WERI-Rb-1 (cell line): ENCODE measurements around the gene PRKACA.

Source experiments
- DNase-seq: peaks from one replicate; pipeline ENCODE4 v3.0.0-alpha.2; 2020
- H3K27ac ChIP-seq: fragments of 250-450 bp; sonication (Bioruptor Pico); 2 replicates; pipeline ENCODE4 v1.5.1; 2020; ENCODE audit warnings: mild to moderate bottlenecking, moderate library complexity
- H3K27me3 ChIP-seq: fragments of 250-450 bp; sonication (Bioruptor Pico); 2 replicates; pipeline ENCODE4 v1.5.1; 2021; ENCODE audit warnings: mild to moderate bottlenecking, low read depth, moderate library complexity; ENCODE audit not compliant: insufficient read depth, severe bottlenecking
- H3K36me3 ChIP-seq: fragments of 250-450 bp; sonication (Bioruptor Pico); 2 replicates; pipeline ENCODE4 v1.5.1; 2020; ENCODE audit warnings: mild to moderate bottlenecking, moderate library complexity
- H3K4me3 ChIP-seq: 2 replicates; pipeline ENCODE4 v1.5.1; 2011; ENCODE audit warnings: low read depth, mild to moderate bottlenecking, control low read depth, low read length
- H3K9me3 ChIP-seq: fragments of 250-450 bp; sonication (Bioruptor Pico); 2 replicates; pipeline ENCODE4 v1.5.1; 2021; ENCODE audit warnings: mild to moderate bottlenecking, moderate library complexity; ENCODE audit not compliant: severe bottlenecking
- CTCF ChIP-seq: IDR thresholded peaks from 2 replicates; pipeline ENCODE4 v1.5.1; 2011; ENCODE audit warnings: low read depth, mild to moderate bottlenecking, control low read depth, inconsistent platforms, low read length

Gene PRKACA

GRCh38 chr19:14061751-14062557 is 55.6 kb downstream of the PRKACA start, which contains the start of gene PALM3:
Gene PALM3 (minus strand): TSS chr19:14062076. CDS start chr19:14061980, 96 bp downstream.
- no peak for TF ChIP-seq CTCF
- DNase-seq: no peak
- H3K9me3 ChIP-seq: no peaks in the 10 kb centered on the region
- H3K27me3 ChIP-seq: no peaks in the 10 kb centered on the region
- no peak within 1 kb of the TSS for H3K4me3 ChIP-seq
- H3K36me3 ChIP-seq: no peaks in the 10 kb centered on the region
- no peak within 1 kb of the TSS for H3K27ac ChIP-seq

GRCh38 chr19:14061081-14061749 is 56.3 kb downstream of the PRKACA start:
- no peak for DNase-seq

GRCh38 chr19:14059652-14060155 is 57.9 kb downstream of the PRKACA start:
- Histone ChIP-seq H3K27me3 (no peaks in the 10 kb centered on the region), H3K9me3 (no peaks in the 10 kb centered on the region), H3K4me3 (no peak overlapping the region), H3K27ac (no peak overlapping the region), H3K36me3 (no peaks in the 10 kb centered on the region)
- no peak for TF ChIP-seq CTCF
- no peak for DNase-seq

More at GRCh38 chr19:14061081-14061749, 56.3 kb downstream of the PRKACA start:
- Histone ChIP-seq H3K27ac (no peak overlapping the region), H3K9me3 (no peaks in the 10 kb centered on the region), H3K27me3 (no peaks in the 10 kb centered on the region), H3K4me3 (no peak overlapping the region), H3K36me3 (no peaks in the 10 kb centered on the region)
- no peak for TF ChIP-seq CTCF

GRCh38 chr19:14059093-14059480 is 58.5 kb downstream of the PRKACA start:
- Histone ChIP-seq H3K27me3 (no peaks in the 10 kb centered on the region), H3K27ac (no peak overlapping the region), H3K9me3 (no peaks in the 10 kb centered on the region), H3K4me3 (no peak overlapping the region), H3K36me3 (no peaks in the 10 kb centered on the region)
- peak; percentile 39 for DNase-seq
- TF ChIP-seq CTCF: peak; percentile 84

GRCh38 chr19:14058182-14059092 is 59.1 kb downstream of the PRKACA start:
- TF ChIP-seq CTCF: no peak
- no peak for DNase-seq
- no peaks in the 10 kb centered on the region for H3K27me3 ChIP-seq
- no peak overlapping the region for H3K27ac ChIP-seq
- no peaks in the 10 kb centered on the region for H3K36me3 ChIP-seq
- peak overlapping the region; percentile 48 for H3K4me3 ChIP-seq
- no peaks in the 10 kb centered on the region for H3K9me3 ChIP-seq
